ENCODE results near the gene ANKRD37.
A peak's percentile ranks its signal among the peaks of the same experiment; 100 is the strongest.
"Not testable (repeated sequence)": the region's sequence is repeated elsewhere in the genome, so short reads cannot be mapped to it uniquely, and the experiment has no call there.

The ANKRD37 gene

DNA sequence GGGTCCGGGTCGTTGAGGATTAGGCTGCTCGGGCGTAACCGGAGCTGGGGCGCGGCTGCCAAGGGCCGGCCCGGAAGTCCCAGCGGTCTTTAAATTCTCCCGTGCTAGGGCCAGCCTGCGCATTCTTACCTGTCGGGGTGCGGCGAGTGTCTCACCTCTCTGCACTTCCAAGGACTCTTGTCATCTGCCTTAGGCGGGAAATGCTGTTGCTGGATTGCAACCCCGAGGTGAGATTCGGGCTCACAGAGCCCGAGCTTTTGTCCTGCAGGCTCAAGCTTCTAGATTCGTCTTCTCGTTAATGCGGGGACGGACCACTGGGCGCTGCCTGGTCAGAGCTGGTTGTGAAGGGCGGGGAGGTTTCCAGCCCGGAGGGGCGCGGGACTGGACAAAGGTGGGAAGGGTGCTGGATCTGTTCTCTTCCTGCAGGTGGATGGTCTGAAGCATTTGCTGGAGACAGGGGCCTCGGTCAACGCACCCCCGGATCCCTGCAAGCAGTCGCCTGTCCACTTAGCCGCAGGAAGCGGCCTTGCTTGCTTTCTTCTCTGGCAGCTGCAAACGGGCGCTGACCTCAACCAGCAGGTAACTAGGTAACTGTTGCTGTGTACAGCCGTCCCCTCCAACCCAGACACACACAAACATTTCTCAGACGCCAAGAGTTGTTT is at the start of gene ANKRD37:
TSS of gene ANKRD37 (plus strand) at position 118 of the 662 bp plus-strand sequence. CDS start at position 201, 83 bp downstream.
- peak in 38 of 58 donors; percentile 16 to 79 (median 54) for DNase-seq

DNA sequence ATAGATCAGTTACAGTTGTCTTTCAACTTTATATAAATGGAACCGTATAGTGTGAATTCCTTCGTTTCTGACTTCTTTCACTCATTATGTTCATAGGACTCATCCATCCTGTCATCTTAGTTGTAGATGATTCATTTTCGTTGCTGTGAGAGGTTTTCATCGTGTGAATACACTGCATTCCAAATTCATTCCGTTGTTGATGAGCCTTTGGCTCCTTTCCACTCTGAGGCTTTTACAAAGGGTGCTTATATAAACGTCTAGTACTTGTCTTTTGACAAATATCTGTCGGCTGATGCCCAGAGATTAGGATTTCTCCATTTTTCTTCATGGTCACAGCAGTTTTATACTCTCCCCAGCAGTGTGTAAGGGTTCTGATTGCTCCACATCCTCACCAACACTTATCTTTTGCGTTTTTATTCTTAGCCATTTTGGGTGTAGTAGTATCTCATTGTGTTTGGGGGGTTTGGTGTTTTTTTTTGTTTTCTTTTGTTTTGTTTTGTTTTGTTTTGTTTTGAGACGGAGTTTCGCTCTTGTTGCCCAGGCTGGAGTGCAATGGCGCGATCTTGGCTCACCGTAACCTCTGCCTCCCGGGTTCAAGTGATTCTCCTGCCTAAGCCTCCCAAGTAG is 49.6 kb upstream of the ANKRD37 start:
- no peak for DNase-seq

- DNase-seq: no peak
Observed at GRCh38 chr4:185351691-185352090, 45.0 kb upstream of the ANKRD37 start.

DNA sequence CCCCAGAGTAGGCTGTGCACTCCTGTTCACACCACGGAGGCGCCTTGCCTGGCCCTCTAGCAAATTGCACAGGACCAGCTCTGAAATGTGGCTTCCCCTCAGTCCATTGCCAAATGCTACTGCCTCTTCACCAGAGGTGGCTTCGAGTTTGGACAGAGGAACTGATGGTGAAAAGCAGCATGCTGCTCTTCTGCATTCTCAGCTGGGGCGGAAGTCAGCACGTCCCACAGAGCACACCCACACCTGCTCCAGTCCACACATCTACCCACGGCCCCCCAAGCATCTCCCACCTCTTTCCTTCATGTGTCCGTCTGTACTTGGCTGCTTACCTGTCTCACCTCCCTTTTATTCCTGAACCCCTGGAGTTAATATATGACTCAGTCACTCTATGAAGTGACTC is 44.4 kb upstream of the ANKRD37 start:
- peak in 1 of 58 donors; percentile 2 for DNase-seq

DNA sequence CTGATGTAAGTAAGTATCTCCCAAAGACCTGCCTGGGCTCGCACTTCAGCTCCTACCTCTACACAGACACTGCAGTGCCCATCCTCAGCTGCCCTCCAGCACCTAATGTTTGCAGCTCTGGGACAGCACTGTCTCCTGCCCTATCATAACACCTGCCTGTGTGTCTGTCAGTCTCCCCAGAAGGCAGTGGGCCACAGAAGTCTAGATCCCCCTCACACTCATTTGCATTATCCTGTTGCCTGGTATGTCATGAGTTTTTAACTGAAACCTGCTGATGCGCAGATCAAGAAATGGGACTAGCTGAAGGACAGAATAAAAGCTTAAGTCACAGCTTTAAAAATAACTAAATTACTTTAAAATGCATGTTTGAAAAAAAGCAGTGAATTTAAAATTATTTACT is 43.9 kb upstream of the ANKRD37 start:
- DNase-seq: no peak

GRCh38 chr4:185357211-185357610 is 39.4 kb upstream of the ANKRD37 start:
- peak in 1 of 58 donors; percentile 4 for DNase-seq

- no peak for DNase-seq
Observed at GRCh38 chr4:185357733-185358440, 38.8 kb upstream of the ANKRD37 start.

DNA sequence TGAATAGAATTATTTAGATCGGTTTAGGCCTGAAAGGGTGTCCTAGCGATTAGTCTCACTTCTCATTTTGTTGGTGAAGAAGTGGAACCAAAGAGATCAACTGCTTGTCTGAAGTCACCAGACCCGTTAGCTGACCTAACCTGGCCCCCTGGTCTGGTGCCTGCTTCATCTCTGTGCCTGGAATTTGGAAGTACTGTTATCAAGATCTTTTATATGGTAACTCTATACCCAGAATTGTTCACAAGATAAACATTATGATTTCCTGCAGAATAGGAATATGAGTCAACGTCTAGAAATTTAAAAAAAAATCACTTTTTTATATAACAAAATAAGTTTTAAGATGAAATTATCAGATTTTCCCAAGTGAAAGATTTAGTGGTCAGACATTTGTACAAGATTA is 38.1 kb upstream of the ANKRD37 start:
- no peak for DNase-seq

DNA sequence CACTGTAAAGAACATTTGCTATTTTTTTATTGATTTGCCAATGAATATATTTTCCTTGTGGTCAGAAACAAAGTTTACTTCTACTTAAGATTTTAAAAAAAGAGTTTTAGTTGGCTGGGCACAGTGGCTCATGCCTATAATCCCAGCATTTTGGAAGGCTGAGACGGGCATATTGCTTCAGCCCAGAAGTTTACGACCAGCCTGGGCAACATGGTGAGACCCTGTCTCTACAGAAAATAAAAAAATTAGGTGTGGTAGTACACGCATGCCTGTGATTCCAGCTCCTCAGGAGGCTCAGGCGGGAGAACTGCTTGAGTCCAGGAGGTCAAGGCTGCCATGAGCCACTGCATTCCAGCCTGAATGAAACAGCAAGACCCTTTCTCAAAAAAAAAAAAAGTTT is 37.7 kb upstream of the ANKRD37 start:
- DNase-seq: no peak

GRCh38 chr4:185359767-185360446 is 36.7 kb upstream of the ANKRD37 start:
- peak in 3 of 58 donors; percentile 2 to 6 (median 4) for DNase-seq

GRCh38 chr4:185361872-185362271 is 34.8 kb upstream of the ANKRD37 start:
- DNase-seq: no peak

GRCh38 chr4:185362570-185362969 is 34.1 kb upstream of the ANKRD37 start:
- not testable (repeated sequence) for DNase-seq

DNA sequence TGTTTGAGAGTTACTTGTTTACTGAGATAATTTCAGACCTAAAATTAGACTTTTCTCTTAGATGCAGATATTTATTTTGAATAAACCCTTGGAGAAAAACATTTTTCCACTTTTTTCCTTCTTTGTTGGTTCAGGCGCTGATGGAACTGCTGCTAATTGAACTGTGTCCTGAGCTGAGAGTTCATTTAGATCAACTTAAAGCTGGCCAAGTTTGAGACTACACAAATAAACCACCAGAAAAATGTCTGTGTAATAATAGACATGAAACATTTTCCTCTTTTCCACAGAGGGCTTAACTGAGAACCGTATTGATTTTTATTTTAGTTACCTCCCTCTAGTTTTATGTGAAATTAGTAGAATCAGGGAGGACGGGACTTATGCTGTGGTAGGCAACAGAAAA is 33.4 kb upstream of the ANKRD37 start:
- no peak for DNase-seq

- no peak for DNase-seq
Observed at GRCh38 chr4:185364886-185365285, 31.8 kb upstream of the ANKRD37 start.

DNA sequence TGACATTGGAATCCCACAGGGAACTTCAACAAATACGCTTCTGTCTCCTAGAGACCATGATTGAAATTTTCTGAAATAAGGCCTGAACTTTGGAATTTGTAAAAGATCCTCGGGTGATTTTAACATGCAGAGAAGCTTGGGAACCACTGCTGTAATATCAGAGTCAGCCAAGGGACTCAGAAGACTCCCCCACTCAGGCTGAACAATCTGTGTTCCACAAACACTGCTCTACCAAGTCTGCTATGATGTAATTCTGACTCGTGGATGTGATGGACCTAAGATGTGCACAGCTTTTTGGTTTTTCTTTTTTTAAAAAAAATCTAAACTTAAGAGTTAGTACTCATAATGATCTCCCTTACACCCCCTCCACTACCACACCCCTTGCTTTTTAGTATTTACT is 26.9 kb upstream of the ANKRD37 start:
- no peak for DNase-seq

DNA sequence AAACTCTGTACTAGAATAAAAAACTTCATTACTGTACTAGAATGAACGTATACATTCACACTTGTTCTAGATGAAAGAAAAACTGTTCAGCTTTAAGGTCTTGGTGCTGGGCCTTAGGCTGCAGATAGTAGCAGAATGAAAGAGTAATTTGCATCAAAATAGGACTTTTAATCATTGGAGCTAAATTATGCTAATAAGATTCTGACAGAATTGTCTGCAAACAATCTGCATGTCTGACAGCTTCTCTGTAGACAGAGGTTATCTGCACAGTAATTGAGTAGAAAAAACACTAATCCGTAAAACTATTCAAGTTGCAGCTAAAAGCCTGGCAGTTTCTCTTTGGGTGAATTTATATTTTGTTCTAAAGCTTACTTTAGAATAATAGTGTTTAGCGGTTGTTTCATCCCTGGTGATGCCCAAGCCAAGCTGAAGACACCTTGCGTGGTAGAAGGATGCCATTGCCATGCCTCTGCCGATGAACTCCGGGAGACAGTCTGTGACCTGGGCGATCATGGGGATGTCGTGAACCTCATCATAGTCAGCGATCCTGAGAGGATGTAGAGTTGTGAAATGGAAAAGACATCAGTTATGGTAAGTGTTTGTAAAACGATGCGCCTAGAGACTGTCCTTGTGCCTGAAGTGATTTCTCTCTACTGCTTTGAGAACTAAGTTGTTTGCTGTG is 26.2 kb upstream of the ANKRD37 start:
- no peak for DNase-seq

GRCh38 chr4:185371702-185372101 is 24.9 kb upstream of the ANKRD37 start:
- DNase-seq: no peak

DNA sequence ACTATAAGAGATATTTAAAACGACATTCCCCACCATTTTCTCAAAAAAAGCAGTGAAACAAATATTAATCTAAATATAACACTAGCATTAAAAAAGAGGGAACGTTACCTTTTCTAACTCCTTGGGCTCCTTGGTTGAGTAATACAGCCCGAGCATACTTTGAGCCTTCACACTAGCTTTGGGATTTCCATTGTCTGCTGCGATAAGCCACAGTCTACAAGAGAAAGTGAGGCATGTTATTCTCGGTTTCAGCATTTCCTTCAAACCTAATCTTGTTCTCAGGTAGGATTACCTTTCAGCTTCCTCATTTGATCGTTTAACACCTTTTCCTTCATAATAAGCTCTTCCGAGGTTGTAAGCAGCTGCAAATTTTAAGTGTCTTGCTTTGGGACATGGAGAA is 22.6 kb upstream of the ANKRD37 start:
- no peak for DNase-seq

- DNase-seq: no peak
Observed at GRCh38 chr4:185374573-185374972, 22.1 kb upstream of the ANKRD37 start.

GRCh38 chr4:185378264-185378663 is 18.4 kb upstream of the ANKRD37 start:
- DNase-seq: no peak
